ENCODE data around the gene GABRR3. TPM values are rescaled to one million over a fixed set of nuclear protein-coding genes. Genes with fewer than 3 reads are reported as not detected.

The GABRR3 gene
- total and polyA plus RNA-seq, 4 donors, result 0.20 TPM; not detected in 3

DNA sequence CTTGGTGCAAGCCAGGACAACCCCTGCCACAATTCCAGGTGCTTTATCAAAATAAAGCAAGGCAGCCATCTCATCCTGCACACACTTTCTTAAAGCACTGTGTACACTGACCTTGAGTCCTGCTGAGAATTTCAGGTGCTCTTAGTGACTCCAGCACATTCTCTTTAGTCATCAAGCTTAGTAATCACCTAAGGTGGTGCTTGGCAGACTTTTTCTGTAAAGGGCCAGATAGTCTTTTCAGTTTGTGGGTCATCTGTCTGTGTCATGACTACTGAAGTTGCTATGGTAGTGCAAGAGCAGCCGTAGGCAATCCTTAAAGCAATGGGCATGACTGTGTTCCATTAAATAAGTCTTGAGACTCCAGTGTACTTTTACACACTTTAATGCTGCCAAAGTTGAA is 99.3 kb downstream of the GABRR3 start:
- Histone ChIP-seq H3K4me1 (ENCODE audit: control insufficient read depth, insufficient read depth, low read length) (no peaks in the 10 kb centered on the region), H3K27ac (ENCODE audit: low read depth, low read length) (no peak overlapping the region), H3K27me3 (ENCODE audit: control insufficient read depth, insufficient read depth, low read length) (no peaks in the 10 kb centered on the region), H3K36me3 (ENCODE audit: control insufficient read depth, insufficient read depth, low read length) (no peaks in the 10 kb centered on the region), H3K9me3 (ENCODE audit: control insufficient read depth, insufficient read depth, low read length) (no peaks in the 10 kb centered on the region), H3K4me3 (ENCODE audit: low read depth, low read length) (no peak overlapping the region)
- WGBS (ENCODE audit: insufficient coverage), result no CpG with 5 or more reads among the region's 1 CpG
- DNase-seq (ENCODE audit: low read depth in 4 of 6, low spot score in 6 of 6), result no peak

Other genes with a start within 250 kb of the GABRR3 start
- gene CRYBG3, start 213.3 kb downstream of the GABRR3 start, total RNA-seq, result 10 to 100 TPM; 29.9 to 30.6 TPM
- gene CRYBG3, start 213.3 kb downstream of the GABRR3 start, polyA plus RNA-seq (ENCODE audit: insufficient read length in 2 of 2), result 1 to 10 TPM; 7.7 to 9.3 TPM
- gene RIOX2, start 62.9 kb downstream of the GABRR3 start, total RNA-seq, result 10 to 100 TPM; 35.3 to 41.2 TPM
- 10 to 100 TPM; 25.3 to 33.3 TPM for gene RIOX2, start 62.9 kb downstream of the GABRR3 start, polyA plus RNA-seq (ENCODE audit: insufficient read length in 2 of 2)
- gene OR5AC2, start 51.9 kb upstream of the GABRR3 start, total RNA-seq, result not detected
- not detected for gene OR5AC2, start 51.9 kb upstream of the GABRR3 start, polyA plus RNA-seq (ENCODE audit: insufficient read length in 2 of 2)
- not detected for gene OR5H1, start 95.4 kb upstream of the GABRR3 start, total RNA-seq
- under 1 TPM in 1 of 2 donors, not detected in 1; 0.03 TPM for gene OR5H1, start 95.4 kb upstream of the GABRR3 start, polyA plus RNA-seq (ENCODE audit: insufficient read length in 2 of 2)
- gene OR5H14, start 112.2 kb upstream of the GABRR3 start, total RNA-seq, result not detected
- gene OR5H14, start 112.2 kb upstream of the GABRR3 start, polyA plus RNA-seq (ENCODE audit: insufficient read length in 2 of 2), result under 1 TPM in 1 of 2 donors, not detected in 1; 0.06 TPM
- gene OR5H15, start 131.4 kb upstream of the GABRR3 start, total RNA-seq, result not detected
- gene OR5H15, start 131.4 kb upstream of the GABRR3 start, polyA plus RNA-seq (ENCODE audit: insufficient read length in 2 of 2), result not detected
- gene OR5H6, start 228.9 kb upstream of the GABRR3 start, total RNA-seq, result not detected
- not detected for gene OR5H6, start 228.9 kb upstream of the GABRR3 start, polyA plus RNA-seq (ENCODE audit: insufficient read length in 2 of 2)
- gene OR5H2, start 247.2 kb upstream of the GABRR3 start, total RNA-seq, result not detected
- not detected for gene OR5H2, start 247.2 kb upstream of the GABRR3 start, polyA plus RNA-seq (ENCODE audit: insufficient read length in 2 of 2)

Data from spinal cord (tissue), 10 donors.